ENCODE measurements around the gene MAB21L4. TPM values are rescaled to one million over a fixed set of nuclear protein-coding genes. Genes with fewer than 3 reads are reported as not detected.

MAB21L4 gene
- total RNA-seq, 1 experiment from 2014 or later = 3.0 TPM

DNA sequence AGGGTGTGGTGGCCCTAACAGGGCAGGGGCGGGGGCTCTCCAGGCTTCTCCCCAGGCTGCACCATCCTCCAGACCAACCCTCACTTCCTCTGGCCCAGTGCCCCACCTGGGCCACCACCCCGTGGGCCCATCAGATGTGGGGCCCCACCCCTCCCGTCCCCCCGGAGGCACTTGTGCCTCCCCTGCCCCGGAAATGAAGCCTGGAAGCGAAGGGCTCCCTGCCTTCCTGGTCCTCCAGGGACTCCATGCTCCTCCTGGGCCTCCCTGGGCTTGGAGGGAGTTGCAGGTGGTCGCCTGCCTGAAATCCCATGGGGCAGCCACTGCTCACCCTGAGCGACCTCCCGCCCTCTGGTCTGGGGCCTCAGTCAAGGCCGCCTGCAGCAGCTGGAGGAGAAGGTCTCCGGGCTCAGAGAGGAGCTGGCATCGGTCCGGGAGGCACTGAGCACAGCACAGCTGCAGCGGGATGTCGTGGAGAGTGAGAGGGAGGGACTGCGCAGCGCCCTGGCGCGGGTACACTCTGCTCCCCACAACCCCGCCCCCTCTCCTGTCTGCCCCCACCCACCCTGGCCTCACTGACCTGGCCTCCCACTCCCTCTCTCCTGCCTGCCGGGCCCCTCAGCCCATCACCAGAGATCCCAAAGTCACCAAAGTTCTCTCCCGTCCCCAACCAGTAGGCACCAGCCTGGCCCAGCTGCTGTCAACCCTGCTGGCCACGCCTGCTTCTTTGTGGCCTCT, 38.2 kb upstream of the MAB21L4 start:
- TF ChIP-seq, protein P1, sequence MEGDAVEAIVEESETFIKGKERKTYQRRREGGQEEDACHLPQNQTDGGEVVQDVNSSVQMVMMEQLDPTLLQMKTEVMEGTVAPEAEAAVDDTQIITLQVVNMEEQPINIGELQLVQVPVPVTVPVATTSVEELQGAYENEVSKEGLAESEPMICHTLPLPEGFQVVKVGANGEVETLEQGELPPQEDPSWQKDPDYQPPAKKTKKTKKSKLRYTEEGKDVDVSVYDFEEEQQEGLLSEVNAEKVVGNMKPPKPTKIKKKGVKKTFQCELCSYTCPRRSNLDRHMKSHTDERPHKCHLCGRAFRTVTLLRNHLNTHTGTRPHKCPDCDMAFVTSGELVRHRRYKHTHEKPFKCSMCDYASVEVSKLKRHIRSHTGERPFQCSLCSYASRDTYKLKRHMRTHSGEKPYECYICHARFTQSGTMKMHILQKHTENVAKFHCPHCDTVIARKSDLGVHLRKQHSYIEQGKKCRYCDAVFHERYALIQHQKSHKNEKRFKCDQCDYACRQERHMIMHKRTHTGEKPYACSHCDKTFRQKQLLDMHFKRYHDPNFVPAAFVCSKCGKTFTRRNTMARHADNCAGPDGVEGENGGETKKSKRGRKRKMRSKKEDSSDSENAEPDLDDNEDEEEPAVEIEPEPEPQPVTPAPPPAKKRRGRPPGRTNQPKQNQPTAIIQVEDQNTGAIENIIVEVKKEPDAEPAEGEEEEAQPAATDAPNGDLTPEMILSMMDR (IDR thresholded peaks at IDR 0.05; ENCODE audit: unreplicated experiment) = no peak
- H3K27me3 Mint-ChIP-seq (ENCODE audit: unreplicated experiment) = peaks cover 86% of the 10 kb centered on the region
- intact Hi-C loops (cut with micrococcal nuclease; ENCODE audit: unreplicated experiment) = no loop called here
- H3K4me3 Mint-ChIP-seq (ENCODE audit: low read depth, unreplicated experiment) = no peak overlapping the region
- no peak for DNase-seq
- H3K27ac Mint-ChIP-seq (ENCODE audit: unreplicated experiment) = no peak overlapping the region
- H3K9me3 Mint-ChIP-seq (ENCODE audit: low read depth, unreplicated experiment) = no peaks in the 10 kb centered on the region
- H3K4me1 Mint-ChIP-seq (ENCODE audit: low read depth, unreplicated experiment) = no peaks in the 10 kb centered on the region
- CTCF ChIA-PET = interaction anchor here (0.6 kb wide), 1 partner anchor 15 kb away, joined by 6 read pairs; no protein-coding TSS in a partner anchor
- BruUV-seq (replicated peaks) = no TSS peak
- no peaks in the 10 kb centered on the region for H3K36me3 Mint-ChIP-seq (ENCODE audit: insufficient read depth, unreplicated experiment)

DNA sequence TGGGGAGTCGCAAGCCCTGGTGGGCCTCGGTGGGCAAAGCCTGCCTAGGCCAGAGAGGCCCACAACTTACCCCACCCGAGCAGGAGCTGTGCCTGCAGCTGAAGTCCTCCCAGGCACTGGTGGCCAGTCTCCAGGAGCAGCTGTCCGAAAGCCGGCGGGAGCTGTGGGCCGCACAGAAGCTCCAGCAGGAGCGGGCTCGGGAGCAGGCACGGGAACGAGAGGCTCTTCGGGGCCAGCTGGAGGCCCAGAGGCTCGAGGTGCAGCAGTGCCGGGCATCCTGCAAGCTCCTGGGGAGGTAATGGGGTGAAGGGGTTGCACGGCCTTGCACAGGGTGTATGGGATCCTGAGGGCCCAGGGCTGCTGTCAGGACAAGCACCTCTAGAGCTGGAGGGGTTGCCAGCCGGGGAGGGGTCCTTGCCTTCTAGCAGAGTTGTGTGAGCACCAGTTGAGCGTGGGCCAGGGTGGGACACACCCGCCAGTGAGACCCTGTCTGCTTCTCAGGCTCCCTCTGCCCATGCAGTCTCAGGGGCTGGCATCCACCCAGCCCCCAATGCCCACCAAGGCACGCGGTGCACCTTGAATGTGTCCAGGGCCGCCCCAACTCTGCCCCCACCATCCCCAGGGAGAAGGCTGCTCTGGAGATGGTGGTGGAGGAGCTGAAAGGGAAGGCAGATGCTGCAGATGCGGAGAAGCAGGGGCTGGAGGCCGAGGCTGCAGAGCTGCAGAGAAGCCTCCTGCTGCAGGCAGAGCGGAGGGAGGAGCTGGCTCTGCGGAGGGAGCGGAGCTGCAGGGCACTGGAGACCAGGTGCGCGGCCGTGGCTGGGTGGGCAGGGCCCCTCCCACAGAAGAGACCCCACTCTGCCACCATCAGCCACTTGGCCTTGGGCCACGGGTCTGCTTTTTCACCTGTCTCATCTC, 37.4 kb upstream of the MAB21L4 start:
- H3K27ac Mint-ChIP-seq (ENCODE audit: unreplicated experiment) = no peak overlapping the region
- TF ChIP-seq, protein P1 (IDR thresholded peaks at IDR 0.05; ENCODE audit: unreplicated experiment) = no peak
- H3K9me3 Mint-ChIP-seq (ENCODE audit: low read depth, unreplicated experiment) = no peaks in the 10 kb centered on the region
- CTCF ChIA-PET = no interaction called here
- no peaks in the 10 kb centered on the region for H3K36me3 Mint-ChIP-seq (ENCODE audit: insufficient read depth, unreplicated experiment)
- no TSS peak for BruUV-seq (replicated peaks)
- no peaks in the 10 kb centered on the region for H3K4me1 Mint-ChIP-seq (ENCODE audit: low read depth, unreplicated experiment)
- no peak for DNase-seq
- H3K4me3 Mint-ChIP-seq (ENCODE audit: low read depth, unreplicated experiment) = no peak overlapping the region
- intact Hi-C loops (cut with micrococcal nuclease; ENCODE audit: unreplicated experiment) = no loop called here
- peaks cover 90% of the 10 kb centered on the region for H3K27me3 Mint-ChIP-seq (ENCODE audit: unreplicated experiment)

DNA sequence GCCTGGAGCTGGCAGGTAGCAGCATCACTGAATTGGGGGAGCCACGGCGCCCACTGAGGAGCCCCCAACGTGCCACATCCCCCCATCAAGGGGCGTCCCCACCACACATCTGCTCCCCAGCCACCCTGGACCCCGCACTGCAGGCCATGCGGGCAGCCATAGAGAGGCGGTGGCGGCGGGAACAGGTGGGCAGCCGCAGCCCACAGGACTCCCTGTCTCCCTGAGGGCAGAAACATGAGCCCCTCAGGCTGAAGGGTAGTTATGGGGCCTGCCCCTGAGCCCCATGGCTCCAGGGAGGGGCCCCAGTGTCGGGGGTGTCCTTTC, 36.7 kb upstream of the MAB21L4 start:
- Mint-ChIP-seq H3K27me3 (ENCODE audit: unreplicated experiment) (peaks cover 90% of the 10 kb centered on the region), H3K36me3 (ENCODE audit: insufficient read depth, unreplicated experiment) (no peaks in the 10 kb centered on the region), H3K4me3 (ENCODE audit: low read depth, unreplicated experiment) (no peak overlapping the region), H3K4me1 (ENCODE audit: low read depth, unreplicated experiment) (no peaks in the 10 kb centered on the region), H3K27ac (ENCODE audit: unreplicated experiment) (no peak overlapping the region), H3K9me3 (ENCODE audit: low read depth, unreplicated experiment) (no peaks in the 10 kb centered on the region)
- TF ChIP-seq, protein P1 (IDR thresholded peaks at IDR 0.05; ENCODE audit: unreplicated experiment) = no peak
- no peak for DNase-seq
- no TSS peak for BruUV-seq (replicated peaks)
- intact Hi-C loops (cut with micrococcal nuclease; ENCODE audit: unreplicated experiment) = no loop called here
- CTCF ChIA-PET = no interaction called here

DNA sequence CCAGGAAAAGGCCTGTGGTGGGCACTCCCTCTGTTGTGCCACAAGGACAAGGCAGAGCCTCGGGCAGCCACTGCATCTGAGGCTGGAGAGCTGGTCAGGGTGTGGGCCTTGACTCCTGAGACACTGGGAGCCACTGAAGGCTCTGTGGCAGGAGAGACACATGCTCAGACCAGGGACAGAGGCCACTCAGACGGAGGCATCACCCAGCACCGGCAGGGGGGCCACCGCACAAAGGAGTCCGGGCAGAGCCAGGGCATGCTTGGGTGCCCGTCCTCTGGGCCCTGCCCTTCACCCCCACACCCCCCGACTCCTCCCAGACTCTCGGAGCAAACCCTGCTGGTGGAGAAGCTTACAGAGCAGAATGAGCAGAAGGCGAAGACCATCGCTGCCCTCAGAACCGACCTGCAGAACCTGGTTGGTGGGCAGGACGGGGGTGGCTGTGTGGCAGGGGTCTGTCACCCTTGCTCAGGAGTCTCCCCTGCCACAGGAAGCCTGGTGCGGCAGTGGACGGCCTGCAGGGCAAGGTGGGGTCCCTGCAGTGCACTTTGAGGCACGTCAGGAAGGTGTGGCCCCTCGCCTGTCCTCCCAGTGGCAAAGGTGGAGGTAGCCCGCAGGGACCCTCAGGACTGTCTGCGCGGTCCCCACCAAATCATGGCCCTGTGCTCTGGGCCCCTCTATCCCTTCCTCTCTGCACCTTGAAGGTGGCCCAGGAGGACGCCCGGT, 36.2 kb upstream of the MAB21L4 start:
- CTCF ChIA-PET = no interaction called here
- H3K4me3 Mint-ChIP-seq (ENCODE audit: low read depth, unreplicated experiment) = no peak overlapping the region

More for the DNA sequence above, 36.2 kb upstream of the MAB21L4 start:
- no peak for DNase-seq
- Mint-ChIP-seq H3K27ac (ENCODE audit: unreplicated experiment) (no peak overlapping the region), H3K4me1 (ENCODE audit: low read depth, unreplicated experiment) (no peaks in the 10 kb centered on the region), H3K9me3 (ENCODE audit: low read depth, unreplicated experiment) (no peaks in the 10 kb centered on the region), H3K27me3 (ENCODE audit: unreplicated experiment) (peaks cover 90% of the 10 kb centered on the region), H3K36me3 (ENCODE audit: insufficient read depth, unreplicated experiment) (no peaks in the 10 kb centered on the region)
- BruUV-seq (replicated peaks) = no TSS peak
- intact Hi-C loops (cut with micrococcal nuclease; ENCODE audit: unreplicated experiment) = no loop called here
- TF ChIP-seq, protein P1 (IDR thresholded peaks at IDR 0.05; ENCODE audit: unreplicated experiment) = no peak
